HFFc6 (cell line): ENCODE results near the gene DICER1. TPM values are rescaled to one million over a fixed set of nuclear protein-coding genes. Genes with fewer than 3 reads are reported as not detected.

Experiments used
- DNase-seq: peaks from one replicate; pipeline ENCODE4 v3.0.0-alpha.2; 2018
- H3K27ac Mint-ChIP-seq: 2 replicates; pipeline ENCODE4 v1.8.0; 2020; ENCODE audit warnings: mild to moderate bottlenecking, mixed read lengths
- H3K27me3 Mint-ChIP-seq: 2 replicates; pipeline ENCODE4 v1.8.0; 2021; ENCODE audit warnings: mild to moderate bottlenecking, moderate library complexity, mixed read lengths; ENCODE audit not compliant: insufficient read depth
- H3K36me3 Mint-ChIP-seq: 2 replicates; pipeline ENCODE4 v1.8.0; 2021; ENCODE audit warnings: low read depth, mixed read lengths
- H3K4me1 Mint-ChIP-seq: 2 replicates; pipeline ENCODE4 v1.8.0; 2020; ENCODE audit warnings: low read depth, mixed read lengths
- H3K4me3 Mint-ChIP-seq: 2 replicates; pipeline ENCODE4 v1.8.0; 2020; ENCODE audit warnings: mild to moderate bottlenecking, moderate library complexity, mixed read lengths
- H3K9me3 Mint-ChIP-seq: 2 replicates; pipeline ENCODE4 v1.8.0; 2020; ENCODE audit warnings: mild to moderate bottlenecking, mixed read lengths
- total RNA-seq, 6 experiments: library from RNA; stranded (reverse); fragmentation: NEBNext Ultra II Directional; extraction: Animal tissue kit (Norgen Biotek cat#: 25700); gene quantifications; 2 replicates in 1 of 6; 3 replicates in 5 of 6; pipeline ENCODE4 v1.2.3, GENCODE V29; 2021
- TF ChIP-seq, protein P1 (sequence below): fragments of 200-600 bp; sonication (generic); IDR thresholded peaks from 2 replicates; pipeline ENCODE4 v1.5.0; 2021; ENCODE audit warnings: antibody characterized with exemption, mild to moderate bottlenecking

The DICER1 gene
- total RNA-seq, 6 experiments from 2014 or later, result 34.0 to 40.0 (median 37.6) TPM

DNA sequence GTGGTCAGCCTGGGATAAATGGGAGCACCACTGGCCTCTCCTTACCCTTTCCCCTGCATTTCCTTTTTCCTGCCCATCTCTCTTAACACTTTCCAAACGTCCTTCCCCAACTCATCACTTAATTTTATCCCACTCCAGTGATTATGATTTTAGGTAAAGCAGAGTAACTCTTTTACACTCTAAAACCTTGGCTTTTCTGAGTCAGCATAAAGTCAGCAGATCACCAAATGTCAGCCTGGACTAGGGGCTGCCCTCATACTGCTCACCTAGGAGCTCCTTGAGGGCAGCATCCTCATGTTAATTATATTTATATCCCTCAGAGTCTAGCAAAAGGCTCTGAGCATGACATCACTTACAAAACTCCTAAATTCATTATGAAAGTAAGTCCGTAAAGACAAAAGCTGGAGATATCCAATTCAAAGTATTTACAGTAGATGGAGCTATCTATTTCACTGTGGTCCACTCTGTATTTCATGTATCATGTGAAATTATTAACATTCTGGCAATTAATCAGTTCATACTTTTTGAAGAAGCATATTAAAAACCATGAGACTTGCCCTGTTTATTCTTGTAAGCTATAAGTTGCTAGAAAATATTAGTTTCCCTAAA lies 17.0 kb upstream of the DICER1 start:
- no peak for DNase-seq
- Mint-ChIP-seq H3K27ac (no peak overlapping the region), H3K4me1 (no peaks in the 10 kb centered on the region), H3K4me3 (no peak overlapping the region), H3K27me3 (peaks cover 3% of the 10 kb centered on the region; the same call in 1 of the 2 replicates), H3K9me3 (no peaks in the 10 kb centered on the region; the same call in 1 of the 2 replicates), H3K36me3 (no peaks in the 10 kb centered on the region)
- TF ChIP-seq, protein P1, sequence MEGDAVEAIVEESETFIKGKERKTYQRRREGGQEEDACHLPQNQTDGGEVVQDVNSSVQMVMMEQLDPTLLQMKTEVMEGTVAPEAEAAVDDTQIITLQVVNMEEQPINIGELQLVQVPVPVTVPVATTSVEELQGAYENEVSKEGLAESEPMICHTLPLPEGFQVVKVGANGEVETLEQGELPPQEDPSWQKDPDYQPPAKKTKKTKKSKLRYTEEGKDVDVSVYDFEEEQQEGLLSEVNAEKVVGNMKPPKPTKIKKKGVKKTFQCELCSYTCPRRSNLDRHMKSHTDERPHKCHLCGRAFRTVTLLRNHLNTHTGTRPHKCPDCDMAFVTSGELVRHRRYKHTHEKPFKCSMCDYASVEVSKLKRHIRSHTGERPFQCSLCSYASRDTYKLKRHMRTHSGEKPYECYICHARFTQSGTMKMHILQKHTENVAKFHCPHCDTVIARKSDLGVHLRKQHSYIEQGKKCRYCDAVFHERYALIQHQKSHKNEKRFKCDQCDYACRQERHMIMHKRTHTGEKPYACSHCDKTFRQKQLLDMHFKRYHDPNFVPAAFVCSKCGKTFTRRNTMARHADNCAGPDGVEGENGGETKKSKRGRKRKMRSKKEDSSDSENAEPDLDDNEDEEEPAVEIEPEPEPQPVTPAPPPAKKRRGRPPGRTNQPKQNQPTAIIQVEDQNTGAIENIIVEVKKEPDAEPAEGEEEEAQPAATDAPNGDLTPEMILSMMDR, result peak; percentile 41; the same call in 1 of the 2 replicates

DNA sequence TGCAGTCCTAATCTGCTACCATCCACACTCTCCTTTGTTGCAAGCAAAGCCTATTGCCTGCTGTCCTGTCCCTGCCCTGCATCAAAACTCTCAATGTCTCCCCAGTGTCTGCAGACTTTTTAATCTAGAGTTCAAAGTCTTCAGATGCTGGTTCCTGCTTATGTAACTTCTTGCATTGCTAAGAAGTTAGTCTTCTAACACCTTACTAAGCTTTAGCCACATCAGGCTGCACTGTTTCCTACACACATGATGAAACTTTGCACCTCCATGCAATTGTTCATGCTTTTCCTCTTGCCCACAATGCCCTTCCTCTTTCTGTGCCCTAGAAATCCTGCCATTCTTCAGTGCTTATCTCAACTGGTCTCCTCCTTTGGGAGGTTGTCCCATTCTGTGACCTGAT lies 16.2 kb upstream of the DICER1 start:
- Mint-ChIP-seq H3K36me3 (no peaks in the 10 kb centered on the region), H3K4me1 (no peaks in the 10 kb centered on the region), H3K4me3 (no peak overlapping the region), H3K27me3 (peaks cover 3% of the 10 kb centered on the region; the same call in 1 of the 2 replicates), H3K27ac (no peak overlapping the region), H3K9me3 (no peaks in the 10 kb centered on the region)
- TF ChIP-seq, protein P1, result no peak
- no peak for DNase-seq

DNA sequence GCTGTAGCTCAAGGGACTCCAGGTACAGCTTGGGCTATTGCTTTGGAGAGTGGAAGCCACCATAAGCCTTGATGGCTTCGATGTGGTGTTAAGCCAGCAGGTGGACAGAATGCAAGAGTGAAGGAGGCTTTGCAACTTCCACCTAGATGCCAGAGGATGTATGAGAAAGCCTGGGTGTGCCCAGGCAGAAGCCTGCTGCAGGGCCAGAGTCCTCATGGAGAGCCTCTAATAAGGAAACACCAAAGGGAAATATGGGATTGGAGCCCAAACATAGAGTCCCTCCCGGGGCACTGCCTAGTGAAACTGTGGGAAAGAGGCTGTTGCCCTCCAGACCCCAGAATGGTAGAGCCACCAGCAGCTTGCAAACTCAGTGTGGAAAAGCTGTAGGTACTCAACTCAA lies 9.8 kb upstream of the DICER1 start:
- no peaks in the 10 kb centered on the region; the same call in 1 of the 2 replicates for H3K27me3 Mint-ChIP-seq
- H3K4me3 Mint-ChIP-seq, result no peak overlapping the region
- H3K9me3 Mint-ChIP-seq, result no peaks in the 10 kb centered on the region
- no peak overlapping the region for H3K27ac Mint-ChIP-seq
- TF ChIP-seq, protein P1, result no peak
- H3K4me1 Mint-ChIP-seq, result no peaks in the 10 kb centered on the region
- H3K36me3 Mint-ChIP-seq, result no peaks in the 10 kb centered on the region
- no peak for DNase-seq

DNA sequence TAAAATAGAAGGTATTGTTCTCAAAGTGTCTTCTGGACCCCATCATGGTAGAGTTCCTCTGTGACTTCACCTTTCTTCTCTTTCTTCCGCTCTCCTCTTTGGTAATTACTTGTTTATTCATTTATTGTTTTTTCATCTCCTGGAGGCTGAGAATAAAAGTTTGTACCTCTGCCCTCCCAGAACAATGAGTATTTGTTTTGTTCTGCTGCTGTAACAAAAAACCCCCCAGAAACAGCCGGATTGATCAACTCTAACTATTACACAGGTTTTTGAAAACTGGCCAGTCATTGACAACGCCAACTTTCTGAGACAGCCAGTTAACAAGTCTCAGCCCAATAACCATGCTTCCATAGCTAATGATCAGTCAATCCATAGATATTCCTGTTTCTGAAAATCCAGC lies 8.2 kb upstream of the DICER1 start:
- Mint-ChIP-seq H3K4me3 (no peak overlapping the region), H3K27me3 (no peaks in the 10 kb centered on the region), H3K27ac (no peak overlapping the region), H3K4me1 (no peaks in the 10 kb centered on the region), H3K9me3 (no peaks in the 10 kb centered on the region), H3K36me3 (no peaks in the 10 kb centered on the region)
- TF ChIP-seq, protein P1, result no peak
- DNase-seq, result no peak

DNA sequence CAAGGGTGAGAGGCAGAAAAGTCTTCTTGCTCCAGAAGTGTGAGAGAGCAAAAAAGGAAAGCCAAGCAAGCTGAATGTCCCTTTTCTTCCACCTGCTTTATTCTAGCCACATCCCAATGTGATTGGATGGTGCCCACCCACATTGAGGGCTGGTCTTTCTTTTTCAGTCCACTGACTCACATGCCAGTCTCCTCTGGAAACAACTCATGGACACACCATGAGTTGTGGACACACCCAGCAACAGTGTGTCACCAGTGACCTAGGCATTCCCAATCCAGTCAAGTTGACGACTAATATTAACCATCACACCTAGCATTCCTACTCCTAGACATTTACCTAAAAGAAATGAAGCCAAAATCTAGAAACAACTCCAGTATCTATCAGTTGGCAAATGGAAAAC lies 7.2 kb upstream of the DICER1 start:
- H3K4me1 Mint-ChIP-seq, result no peaks in the 10 kb centered on the region
- H3K27ac Mint-ChIP-seq, result no peak overlapping the region
- no peak overlapping the region for H3K4me3 Mint-ChIP-seq
- H3K9me3 Mint-ChIP-seq, result no peaks in the 10 kb centered on the region
- no peaks in the 10 kb centered on the region for H3K27me3 Mint-ChIP-seq
- H3K36me3 Mint-ChIP-seq, result no peaks in the 10 kb centered on the region
- TF ChIP-seq, protein P1, result no peak
- DNase-seq, result no peak

DNA sequence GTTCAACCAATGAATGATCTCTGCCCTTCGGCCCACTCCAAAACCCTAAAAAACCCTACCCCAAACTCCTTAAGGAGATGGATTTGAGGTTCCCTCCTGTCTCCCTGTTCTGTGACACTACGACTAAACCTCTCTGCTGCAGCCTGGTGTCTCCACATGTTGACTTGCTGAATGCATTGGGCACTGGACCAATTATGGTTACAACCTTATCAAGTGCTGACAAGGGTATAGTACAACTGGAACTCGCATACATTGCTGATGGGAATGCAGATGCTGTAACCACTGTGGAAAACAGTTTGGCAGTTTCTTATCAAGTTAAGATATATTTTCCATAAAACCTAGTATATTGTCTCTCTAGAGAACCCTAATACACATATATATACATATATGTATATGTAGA lies 6.3 kb upstream of the DICER1 start:
- Mint-ChIP-seq H3K36me3 (no peaks in the 10 kb centered on the region), H3K27ac (no peak overlapping the region), H3K9me3 (no peaks in the 10 kb centered on the region), H3K27me3 (no peaks in the 10 kb centered on the region), H3K4me3 (no peak overlapping the region), H3K4me1 (no peaks in the 10 kb centered on the region)
- TF ChIP-seq, protein P1, result no peak
- no peak for DNase-seq
